DMS53 (cell line): ENCODE measurements around the gene SCRT2.

Experiments
- DNase-seq: peaks from one replicate; lab custom pipeline; 2025; lab: John Stamatoyannopoulos, UW

Gene SCRT2

DNA sequence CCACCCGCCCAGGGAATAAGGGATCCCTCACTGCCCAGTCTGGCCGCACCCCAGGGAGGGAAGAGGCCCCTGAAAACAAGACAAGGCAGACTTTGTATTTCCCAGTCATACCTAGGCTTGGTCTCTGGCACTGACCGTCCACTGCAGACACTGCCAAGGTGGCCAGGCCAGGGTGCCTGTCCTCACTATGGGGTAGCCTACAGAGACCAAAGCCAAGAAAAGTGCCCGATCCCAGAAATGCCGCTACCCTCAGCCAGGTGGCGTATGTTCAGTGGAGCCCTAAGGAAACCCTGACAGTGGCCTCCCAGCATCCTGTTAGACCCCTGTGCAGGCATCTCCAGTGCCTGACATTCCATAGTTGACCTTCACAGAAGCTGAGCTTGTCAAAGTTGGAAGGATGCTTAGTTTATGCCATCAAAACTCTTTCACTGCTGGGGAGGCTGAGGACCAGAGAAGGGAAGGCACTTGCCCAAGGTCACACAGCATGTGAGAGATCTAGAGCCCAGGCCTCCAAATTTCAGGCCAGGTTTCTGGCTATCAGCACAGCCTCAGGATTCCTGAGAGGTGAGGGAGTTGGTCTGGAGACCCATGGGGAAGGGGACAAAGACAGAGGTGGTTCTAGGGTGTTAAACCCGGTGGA lies 2.5 kb downstream of the SCRT2 start:
- DNase-seq: peak; percentile 67

GRCh38 chr20:671252-672030 lies 4.2 kb downstream of the SCRT2 start:
- DNase-seq: no peak

DNA sequence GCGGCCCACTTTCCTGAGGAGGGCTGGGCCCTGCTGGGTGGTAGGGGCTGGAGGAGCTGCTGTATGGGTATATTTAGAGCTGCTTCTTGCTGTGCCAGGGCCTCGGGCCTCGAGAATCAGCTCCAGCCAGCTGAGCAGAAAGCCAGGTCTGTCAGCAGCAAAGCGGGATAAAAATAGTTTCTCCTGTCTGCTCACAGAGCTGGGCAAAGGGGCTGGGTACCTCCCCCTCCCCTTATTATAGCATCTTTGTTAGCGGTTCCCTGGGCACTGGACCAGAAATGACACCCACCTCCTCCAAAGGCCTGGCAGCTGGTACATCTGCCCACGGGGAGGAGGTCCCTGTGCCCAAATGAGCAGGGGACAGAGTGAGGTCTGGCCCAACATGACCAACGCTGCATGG lies 6.0 kb downstream of the SCRT2 start:
- no peak for DNase-seq

- no peak for DNase-seq
Measured at GRCh38 chr20:668638-669037, 7.0 kb downstream of the SCRT2 start.

- DNase-seq: no peak
Measured at GRCh38 chr20:668050-668449, 7.6 kb downstream of the SCRT2 start.

DNA sequence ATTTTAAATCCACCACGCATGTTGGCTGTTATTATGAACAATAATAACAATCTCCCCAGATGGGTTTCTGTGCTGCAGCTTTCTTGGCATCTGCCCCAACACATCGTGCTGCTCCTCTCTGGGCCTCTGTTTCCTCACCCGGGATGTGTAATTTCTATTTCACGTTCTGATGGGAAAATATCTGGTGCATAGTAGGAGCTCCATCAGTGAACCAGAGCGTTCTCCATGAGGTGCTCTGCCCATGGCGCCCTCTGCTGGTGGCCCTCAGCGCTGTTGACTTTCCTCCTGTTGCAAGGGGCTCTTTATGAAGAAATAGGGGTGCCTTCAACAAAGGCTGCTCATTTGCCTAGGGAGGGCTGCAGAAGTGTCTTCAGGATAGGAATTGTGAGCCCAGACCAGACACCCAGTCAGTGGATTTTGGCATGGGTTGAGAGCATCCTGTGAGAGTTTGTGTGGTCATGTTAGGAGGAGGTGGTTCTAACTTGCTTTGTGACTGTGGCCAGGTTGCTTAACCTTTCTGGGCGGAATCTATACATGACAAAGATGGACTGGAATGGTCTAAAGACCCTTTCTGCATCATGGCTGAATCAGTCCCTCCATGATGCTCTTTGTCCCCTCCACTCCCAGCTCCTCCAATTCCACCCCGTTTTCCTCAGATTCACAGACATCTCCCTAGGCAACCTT lies 8.1 kb downstream of the SCRT2 start:
- DNase-seq: peak; percentile 63

DNA sequence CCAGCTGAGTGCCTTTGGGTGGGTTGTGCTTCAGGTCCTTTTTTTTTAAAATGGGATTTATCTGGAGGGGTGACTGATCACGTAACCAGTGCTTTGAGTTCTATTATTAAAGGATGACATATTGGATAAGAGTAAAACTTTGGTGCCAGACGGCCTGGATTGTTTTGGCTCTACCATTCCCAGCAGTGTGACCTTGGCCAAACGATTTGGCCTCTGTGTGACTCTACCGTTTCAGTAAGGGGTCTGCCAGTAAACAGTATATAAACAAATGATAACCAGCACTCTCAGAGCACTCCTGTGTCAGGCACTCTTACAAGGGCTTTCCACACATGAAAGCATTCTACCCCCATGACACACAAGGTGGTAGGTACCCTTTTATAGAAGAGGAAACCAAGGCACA lies 8.7 kb downstream of the SCRT2 start:
- DNase-seq: no peak

- peak; percentile 66 for DNase-seq
Measured at GRCh38 chr20:665276-665675, 10.3 kb downstream of the SCRT2 start.

DNA sequence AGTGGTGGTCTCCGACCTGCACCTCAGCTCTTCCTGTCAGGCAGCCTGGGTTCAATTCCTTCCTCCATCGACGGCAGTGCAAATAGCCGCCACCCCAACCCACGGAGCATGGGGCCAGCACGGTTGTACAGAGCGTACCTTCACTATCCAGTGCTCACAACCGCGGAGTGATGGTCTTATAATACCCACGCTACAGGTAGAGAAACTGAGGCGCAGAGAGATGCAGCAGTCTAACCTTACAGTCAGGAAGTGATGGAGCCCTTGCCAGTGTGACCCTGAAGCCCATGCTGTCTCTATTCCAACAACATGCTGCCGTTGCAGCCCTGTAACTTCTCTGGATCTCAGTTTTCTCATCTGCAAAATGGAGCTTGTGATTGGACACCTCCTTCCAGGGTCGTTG lies 11.0 kb downstream of the SCRT2 start:
- DNase-seq: no peak

DNA sequence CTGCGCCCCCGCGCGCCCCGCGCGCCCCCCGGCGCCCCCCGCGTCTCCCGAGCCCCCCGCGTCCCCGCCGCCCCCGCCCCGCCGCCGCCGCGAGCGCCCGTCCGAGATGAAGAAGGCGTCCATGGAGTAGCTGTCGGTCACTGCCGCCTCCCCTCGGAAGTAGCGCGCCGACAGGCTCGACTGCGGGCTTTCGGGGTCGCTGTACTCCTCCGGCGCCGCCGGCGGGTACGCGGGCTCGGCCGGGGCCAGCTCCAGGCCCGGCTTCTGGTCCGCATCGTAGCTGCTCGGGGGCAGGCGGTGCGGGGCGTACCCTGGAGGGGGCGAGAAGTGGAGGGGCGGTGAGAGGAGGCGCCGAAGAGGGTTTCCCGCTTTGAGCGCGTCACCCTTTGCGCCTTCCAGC lies 11.5 kb downstream of the SCRT2 start:
- DNase-seq: no peak

DNA sequence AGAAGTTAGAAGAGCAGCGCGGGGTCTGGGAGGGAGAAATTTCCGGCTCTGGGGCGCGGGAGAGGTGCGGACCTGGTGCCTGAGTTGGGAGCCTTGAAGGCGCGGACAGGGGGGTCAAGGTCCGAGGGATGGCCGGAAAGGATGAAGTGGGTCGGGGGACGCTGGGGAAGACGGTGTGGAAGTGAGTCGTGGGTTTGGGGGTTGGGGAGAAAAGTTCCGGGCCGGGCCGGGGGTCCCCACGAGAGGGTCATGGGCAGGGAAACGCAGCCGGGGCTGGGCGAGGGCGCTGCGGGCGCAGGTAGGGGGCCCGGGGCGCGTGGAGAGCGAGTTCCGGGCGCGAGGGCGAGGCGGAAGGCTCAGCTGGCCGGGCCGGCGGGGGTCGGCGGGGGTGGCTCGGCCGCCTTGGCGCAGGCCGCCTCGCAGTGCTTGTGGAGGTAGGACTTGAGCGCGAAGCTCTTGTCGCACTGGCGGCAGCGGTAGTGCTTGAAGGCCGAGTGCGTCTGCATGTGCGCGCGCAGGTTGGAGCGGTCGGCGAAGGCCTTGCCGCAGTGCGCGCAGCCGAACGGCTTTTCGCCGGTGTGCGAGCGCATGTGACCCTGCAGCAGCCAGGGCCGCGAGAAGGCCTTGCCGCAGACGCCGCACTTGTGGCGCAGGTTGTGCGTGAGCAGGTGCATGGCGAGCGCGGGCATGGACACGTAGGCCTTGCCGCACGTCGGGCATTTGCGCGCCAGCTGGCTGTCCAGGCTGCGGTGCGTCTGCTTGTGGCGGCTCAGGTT lies 12.1 kb downstream of the SCRT2 start:
- DNase-seq: peak; percentile 84

DNA sequence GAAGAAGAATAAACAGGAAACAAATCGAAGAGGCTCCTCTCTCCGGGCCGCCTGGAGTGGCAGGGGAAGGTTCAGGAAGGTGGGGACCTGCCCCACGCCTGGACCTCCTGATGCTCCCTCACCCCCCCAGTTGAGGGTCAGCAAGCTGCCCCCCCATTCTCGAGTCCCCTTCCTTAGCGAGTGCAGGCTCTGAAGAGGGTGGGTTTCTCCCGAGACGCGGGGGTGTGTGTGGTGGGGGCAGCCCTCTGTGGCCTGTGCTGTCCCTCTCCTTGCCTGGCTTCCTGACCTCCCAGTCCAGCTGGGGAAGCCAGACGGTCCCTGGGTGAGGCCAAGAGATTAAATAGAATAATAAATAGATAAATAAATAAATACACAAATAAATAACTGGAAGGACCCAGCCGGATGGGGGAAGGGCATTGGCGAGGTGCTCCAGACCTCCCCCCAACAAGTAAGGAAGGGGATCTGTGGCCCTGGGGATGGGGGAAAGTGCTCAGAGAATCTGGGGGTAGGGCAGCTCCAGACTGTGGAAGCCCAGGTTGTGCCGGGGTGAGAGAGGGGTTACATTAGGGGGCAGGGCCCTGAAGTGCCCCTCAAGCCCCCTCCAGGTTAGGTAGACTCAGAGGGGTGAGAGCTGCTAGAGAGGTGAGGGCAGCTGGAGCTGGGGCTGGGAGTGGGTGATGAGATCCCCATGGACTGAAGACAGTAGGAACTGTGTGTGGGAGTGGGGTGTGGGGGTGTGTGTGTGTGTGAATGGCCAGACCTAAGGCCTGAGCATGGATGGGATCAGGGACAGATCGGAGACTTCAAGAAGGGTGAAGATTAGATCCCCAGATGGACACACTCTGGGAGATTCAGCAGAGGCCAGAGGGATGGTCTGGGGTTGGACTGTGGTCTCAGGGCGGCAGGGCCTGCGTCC lies 13.1 kb downstream of the SCRT2 start:
- DNase-seq: no peak

DNA sequence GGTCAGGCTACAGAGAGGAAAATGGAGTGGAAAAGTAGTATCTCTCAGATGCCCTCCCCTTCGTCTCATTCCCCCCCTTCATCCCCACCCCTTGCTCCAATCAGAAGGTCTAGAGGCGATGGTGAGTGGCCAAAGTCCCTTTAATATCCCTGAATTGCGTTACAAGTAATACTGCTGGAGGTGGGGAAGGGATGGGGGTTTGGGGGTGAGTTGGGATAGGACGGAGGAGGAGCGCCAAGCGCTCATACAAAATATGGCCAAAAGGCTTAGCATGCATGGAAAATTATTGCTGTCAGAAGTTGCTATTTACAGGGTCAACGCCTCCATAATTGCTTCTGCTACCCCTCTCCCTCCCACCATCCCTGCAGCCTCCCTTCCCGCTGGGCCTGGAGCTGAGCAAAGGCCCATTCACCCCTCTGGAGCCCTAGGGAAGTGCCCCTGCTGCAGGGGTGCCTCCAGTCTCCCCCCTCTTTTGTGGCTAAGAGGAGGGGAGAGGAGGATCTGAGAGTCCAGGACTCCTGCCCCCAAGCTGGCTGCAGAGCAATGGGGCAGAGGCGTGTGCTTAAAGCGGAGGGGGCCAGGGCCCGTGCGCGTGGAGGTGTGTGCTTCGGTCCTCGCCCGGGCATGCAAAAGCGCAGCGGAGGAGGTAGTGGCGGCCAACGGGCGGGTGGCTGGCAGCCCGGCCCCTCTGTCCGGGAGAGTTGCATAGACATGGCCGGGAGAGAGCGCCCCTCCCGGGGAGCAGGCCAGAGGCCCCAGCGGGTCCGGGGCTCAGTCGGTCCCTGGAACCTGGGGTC lies 13.9 kb downstream of the SCRT2 start:
- no peak for DNase-seq

GRCh38 chr20:658731-659291 lies 16.8 kb downstream of the SCRT2 start:
- no peak for DNase-seq

GRCh38 chr20:658202-658601 lies 17.4 kb downstream of the SCRT2 start:
- DNase-seq: no peak

DNA sequence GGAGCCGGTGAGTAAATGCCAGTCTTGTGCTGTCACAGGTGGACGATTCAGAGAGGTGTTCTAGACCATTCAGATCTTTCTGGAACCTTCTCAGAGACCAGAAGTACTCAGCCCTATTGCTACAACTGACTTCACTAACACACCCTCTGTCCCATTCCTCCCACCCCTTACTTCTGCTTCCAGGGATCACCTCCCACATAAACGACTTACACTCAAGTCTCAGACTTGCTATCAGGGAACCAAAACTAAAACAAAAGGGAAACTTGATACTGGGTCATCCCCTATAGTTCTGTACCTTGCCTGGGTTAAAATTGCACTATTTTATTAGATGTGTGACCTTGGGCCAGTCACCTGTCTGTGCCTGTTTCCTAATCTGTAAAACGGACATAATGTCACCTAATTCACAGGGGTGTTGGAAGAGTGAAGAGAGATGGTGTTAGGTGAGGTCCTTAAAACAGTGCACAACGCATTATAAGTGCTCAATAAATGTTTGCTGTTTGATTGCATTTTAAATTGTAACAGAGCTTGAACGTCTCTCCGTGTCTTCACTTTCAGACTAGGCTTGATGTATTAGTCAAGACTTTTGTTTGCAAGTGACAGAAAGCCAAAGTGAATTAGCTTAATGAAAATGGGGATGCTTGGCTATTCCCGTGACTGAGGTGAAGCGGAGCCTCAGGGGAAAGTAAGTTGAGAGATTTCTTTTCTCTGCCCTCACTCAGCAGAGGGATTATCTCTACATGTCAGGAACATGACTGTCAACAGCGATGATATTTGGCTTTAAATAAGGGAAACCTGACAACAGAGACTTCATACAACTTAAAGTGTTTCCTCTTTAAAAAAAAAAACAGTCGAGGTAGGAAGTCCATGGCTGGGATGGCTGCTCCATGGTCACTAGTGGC lies 19.6 kb downstream of the SCRT2 start:
- DNase-seq: no peak

- DNase-seq: peak; percentile 16
Measured at GRCh38 chr20:654417-654750, 21.2 kb downstream of the SCRT2 start.

DNA sequence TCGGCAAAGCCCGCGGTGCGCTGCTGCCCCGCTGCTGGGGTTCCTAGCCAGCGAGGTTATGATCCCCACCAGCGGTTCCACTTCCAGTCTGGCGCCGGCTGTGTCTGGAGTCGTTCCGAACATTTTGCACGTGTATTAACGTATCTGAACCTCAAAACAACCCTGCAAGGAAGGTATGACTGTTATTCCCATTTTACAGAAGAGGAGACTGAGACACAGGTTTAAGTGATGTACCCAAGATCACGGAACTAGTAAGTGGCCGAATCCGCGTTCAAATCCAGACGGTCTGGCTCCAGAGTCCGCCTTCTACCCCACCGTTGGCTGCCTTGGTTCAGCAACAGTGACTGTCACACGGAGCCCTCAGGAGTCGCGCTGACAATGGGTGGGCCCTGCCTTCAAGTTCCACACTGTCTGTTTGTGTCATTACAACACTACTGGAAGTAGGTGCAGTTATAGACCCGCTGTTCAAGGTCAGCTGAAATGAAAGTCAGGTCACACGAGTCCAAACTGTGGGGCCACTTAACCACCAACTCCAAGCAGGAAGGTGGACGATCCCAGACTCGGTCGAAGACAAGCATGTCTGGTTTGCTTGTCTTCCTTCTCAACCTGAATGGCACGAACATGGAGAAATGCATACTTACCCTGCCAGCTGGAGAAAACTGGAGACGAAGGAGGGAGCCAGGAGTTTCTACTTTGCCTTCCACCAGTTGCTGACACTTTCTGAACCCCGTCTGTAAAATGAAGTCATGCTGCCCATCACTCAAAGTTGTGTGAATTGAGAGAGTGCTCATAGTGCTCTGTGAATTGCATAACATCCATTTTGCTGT lies 21.8 kb downstream of the SCRT2 start:
- DNase-seq: no peak
